AG04450 (cell line): Measurements from ENCODE around the gene ATAD3C. TPM values are rescaled to one million over a fixed set of nuclear protein-coding genes. Genes with fewer than 3 reads are reported as not detected.
"Not testable (repeated sequence)": the region's sequence is repeated elsewhere in the genome, so short reads cannot be mapped to it uniquely, and the experiment has no call there.

Experiments used
- CTCF ChIA-PET: fragments of 300-600, 350-600 bp; formaldehyde crosslinking; extraction: SDS; loops from one replicate; lab custom pipeline; 2022; ENCODE audit warnings: antibody characterized with exemption, inconsistent platforms; lab: Charles Lee
- POLR2A ChIA-PET: fragments of 350-600 bp; formaldehyde crosslinking; extraction: SDS; loops from one replicate; lab custom pipeline; 2021; ENCODE audit warnings: antibody characterized with exemption, inconsistent platforms; lab: Yijun Ruan, JAX
- DNase-seq: peaks from one replicate; pipeline ENCODE4 v3.0.0-alpha.2; 2011; ENCODE audit warnings: low read depth, low spot score
- H3K27ac ChIP-seq: one replicate; pipeline ENCODE4 v1.5.1; 2012; ENCODE audit warnings: low read depth, low read length, control low read depth
- H3K27me3 ChIP-seq: one replicate; pipeline ENCODE4 v1.6.0; 2012; ENCODE audit warnings: low read length; ENCODE audit not compliant: control insufficient read depth, insufficient read depth
- H3K4me3 ChIP-seq: 2 replicates; pipeline ENCODE4 v1.5.1; 2011; ENCODE audit warnings: mild to moderate bottlenecking, low read depth, low read length, control low read depth
- H3K9me3 ChIP-seq: 2 replicates; pipeline ENCODE4 v1.5.1; 2012; ENCODE audit warnings: low read length; ENCODE audit not compliant: control insufficient read depth, insufficient read depth
- CTCF ChIP-seq: IDR thresholded peaks from 2 replicates; pipeline ENCODE4 v1.5.1; 2011; ENCODE audit warnings: low read depth, low read length, control low read depth, inconsistent platforms
- polyA plus RNA-seq: library from polyadenylated mRNA; depleted of rRNA; stranded (reverse); fragments of >200 nt; gene quantifications from 2 replicates; pipeline ENCODE4 v1.2.3, GENCODE V29; 2011

ATAD3C gene
- polyA plus RNA-seq, 1 experiment, result not detected

DNA sequence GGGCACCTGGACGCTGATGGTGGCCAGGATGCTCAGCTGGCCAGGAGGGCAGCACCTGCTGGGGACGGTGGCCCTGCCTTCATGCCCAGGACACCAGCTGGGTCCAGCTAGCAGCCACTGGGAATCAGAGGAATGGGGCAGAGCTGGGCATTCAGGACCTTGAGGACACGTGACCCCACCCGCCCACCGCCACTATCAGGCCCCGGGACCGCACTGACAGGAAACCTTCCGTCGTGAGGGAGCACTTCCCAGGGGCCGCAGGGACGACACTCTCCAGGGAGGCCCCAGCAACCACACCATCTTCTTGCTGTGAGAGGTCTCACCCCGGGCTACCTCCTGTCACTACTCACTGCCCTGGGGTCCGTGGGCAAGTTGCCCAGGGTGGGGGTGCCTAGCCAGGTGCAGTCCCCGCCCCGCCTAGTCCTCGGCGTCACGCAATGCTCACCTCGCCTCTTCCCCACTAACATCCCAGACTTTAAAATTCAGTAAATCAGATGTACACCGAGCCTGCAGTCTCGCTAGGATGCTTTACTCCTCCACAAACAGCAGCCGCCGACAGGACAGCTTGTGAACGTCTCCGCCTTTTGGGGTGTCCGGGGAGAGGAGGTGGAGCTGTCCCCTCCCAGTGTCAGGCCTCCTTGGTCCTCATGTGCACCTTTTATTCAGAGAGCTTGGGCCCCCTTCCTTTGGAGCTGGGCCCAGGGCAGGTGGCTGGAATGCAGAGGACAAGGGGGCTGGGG lies 9.1 kb upstream of the ATAD3C start:
- Histone ChIP-seq H3K4me3 (no peak overlapping the region), H3K27ac (no peak overlapping the region), H3K9me3 (no peaks in the 10 kb centered on the region; the same call in 1 of the 2 replicates), H3K27me3 (no peaks in the 10 kb centered on the region)
- CTCF ChIA-PET, result interaction anchor here (1.2 to 2.4 kb wide), 7 partner anchors 9 to 41 kb away, joined by 3 to 13 read pairs (median 5); partner anchors contain the start of genes ATAD3C and CCNL2
- POLR2A ChIA-PET, result interaction anchor here (0.6 to 1.5 kb wide), 4 partner anchors 10 to 52 kb away, joined by 3 read pairs; partner anchors contain the start of gene CCNL2
- TF ChIP-seq CTCF, result no peak
- DNase-seq, result no peak

- peak; percentile 83 for TF ChIP-seq CTCF
- ChIA-PET CTCF (interaction anchor here (0.6 to 2.4 kb wide), 10 partner anchors 8 to 66 kb away, joined by 3 to 13 read pairs (median 4); partner anchors contain the start of genes ATAD3C, AURKAIP1 and CCNL2), POLR2A (interaction anchor here (0.6 to 1.5 kb wide), 5 partner anchors 11 to 71 kb away, joined by 3 read pairs; partner anchors contain the start of gene CCNL2)
- Histone ChIP-seq H3K4me3 (no peak overlapping the region), H3K27ac (no peak overlapping the region), H3K27me3 (no peaks in the 10 kb centered on the region), H3K9me3 (no peaks in the 10 kb centered on the region; the same call in 1 of the 2 replicates)
- no peak for DNase-seq
Measured at GRCh38 chr1:1441002-1441888, 8.2 kb upstream of the ATAD3C start.

DNA sequence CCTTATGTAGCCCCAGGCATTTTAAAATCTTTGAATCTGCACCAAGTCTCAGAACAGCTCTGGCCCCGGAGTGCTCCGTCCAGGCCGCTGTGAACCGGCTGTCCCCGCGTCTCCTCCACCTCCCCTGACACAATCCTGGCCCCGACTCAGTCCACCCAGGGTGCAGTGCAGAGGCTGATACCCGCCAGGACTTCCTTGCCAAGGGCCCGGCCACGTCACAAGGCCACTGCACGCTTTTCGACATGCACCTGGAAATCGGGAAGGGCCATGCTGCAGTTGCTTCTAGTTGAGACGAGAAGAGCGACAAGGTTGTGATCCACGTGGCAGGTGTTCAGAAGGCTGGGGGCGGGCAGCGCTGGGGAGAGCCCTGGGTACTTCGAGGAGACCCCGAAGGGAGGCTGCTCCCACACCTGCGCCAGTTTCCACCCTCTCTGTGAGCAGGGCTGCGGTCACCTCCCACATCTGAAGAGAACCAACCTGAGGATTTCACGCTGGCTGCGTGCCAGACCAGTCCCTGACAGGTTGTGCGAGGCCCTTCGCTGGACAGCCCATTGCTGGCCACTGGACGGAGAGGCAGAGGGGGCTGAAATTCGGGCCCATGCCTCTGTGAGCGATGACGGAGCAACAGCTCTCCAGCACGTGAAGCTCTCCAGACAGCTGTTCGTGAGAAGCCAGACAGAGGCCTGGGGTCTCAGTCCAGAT lies 7.3 kb upstream of the ATAD3C start:
- no peak for DNase-seq
- no peak for TF ChIP-seq CTCF
- POLR2A ChIA-PET, result interaction anchor here (0.6 to 1.5 kb wide), 2 partner anchors 35 to 72 kb away, joined by 3 read pairs; no protein-coding TSS in a partner anchor
- Histone ChIP-seq H3K27ac (no peak overlapping the region), H3K4me3 (no peak overlapping the region), H3K27me3 (no peaks in the 10 kb centered on the region), H3K9me3 (no peaks in the 10 kb centered on the region; the same call in 1 of the 2 replicates)
- CTCF ChIA-PET, result interaction anchor here (0.6 to 2.4 kb wide), 7 partner anchors 7 to 67 kb away, joined by 3 to 13 read pairs (median 4); partner anchors contain the start of genes ATAD3C, AURKAIP1 and CCNL2

DNA sequence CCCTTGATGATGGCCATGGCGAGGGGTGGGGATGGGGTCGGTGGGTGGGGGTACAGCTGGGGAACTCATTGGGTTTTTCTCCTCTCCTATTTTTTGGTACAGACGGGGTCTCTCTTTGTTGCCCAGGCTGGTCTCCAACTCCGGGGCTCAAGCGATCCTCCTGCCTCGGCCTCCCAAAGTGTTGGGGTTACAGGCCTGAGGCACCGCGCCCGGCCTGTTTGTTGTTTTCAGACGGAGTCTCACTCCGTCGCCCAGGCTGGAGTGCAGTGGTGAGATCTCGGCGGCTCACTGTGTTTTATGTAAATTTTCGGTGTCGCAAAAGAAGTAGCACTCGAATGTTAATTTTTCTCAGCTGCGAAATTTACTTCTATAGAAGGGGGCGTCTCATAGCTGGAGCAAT lies 2.9 kb upstream of the ATAD3C start:
- H3K27me3 ChIP-seq, H3K9me3 ChIP-seq, DNase-seq, CTCF ChIA-PET, H3K4me3 ChIP-seq, POLR2A ChIA-PET, H3K27ac ChIP-seq: not testable (repeated sequence)

DNA sequence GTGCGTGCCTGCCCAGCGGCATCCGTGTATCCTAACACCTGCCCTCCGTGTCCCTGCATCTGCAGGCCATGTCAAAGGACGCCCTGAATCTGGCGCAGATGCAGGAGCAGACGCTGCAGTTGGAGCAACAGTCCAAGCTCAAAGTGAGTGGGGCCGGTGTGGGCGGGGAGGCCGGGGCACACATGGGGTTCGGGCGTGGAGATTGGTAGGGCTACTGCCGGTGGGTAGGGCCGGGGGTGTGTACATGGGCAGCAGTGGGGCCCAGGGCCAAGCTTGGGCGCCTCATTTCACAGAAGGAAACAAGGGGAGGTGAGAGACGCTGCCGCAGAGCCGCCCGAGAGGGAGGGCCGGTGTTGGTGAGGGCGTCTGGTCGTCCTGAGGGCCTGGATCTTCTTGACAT lies 1.1 kb downstream of the ATAD3C start:
- H3K27me3 ChIP-seq, H3K9me3 ChIP-seq, H3K4me3 ChIP-seq, H3K27ac ChIP-seq, CTCF ChIA-PET, DNase-seq: not testable (repeated sequence)
- POLR2A ChIA-PET, result interaction anchor here (1.2 kb wide), 1 partner anchor 76 kb away, joined by 4 read pairs; the partner anchor contains the start of gene AURKAIP1
